SU-DHL-6 (cell line): ENCODE measurements around the gene FOXN3.

ENCODE experiments used
- EZH2phosphoT487 ChIP-seq: fragments of 200-600 bp; sonication (generic), shearing (Covaris generic); conservative IDR thresholded peaks from 2 replicates; pipeline ENCODE4 v1.6.1; 2018; ENCODE audit warnings: mild to moderate bottlenecking, antibody characterized with exemption, low read length, moderate library complexity, mixed read lengths
- TF ChIP-seq, protein P1 (sequence below): fragments of 200-600 bp; sonication (generic); IDR thresholded peaks from one replicate; pipeline ENCODE4 v1.5.1; 2017; ENCODE audit warnings: antibody characterized with exemption, mild to moderate bottlenecking, low read length, moderate library complexity; ENCODE audit not compliant: insufficient read depth, poor library complexity, severe bottlenecking

DNA sequence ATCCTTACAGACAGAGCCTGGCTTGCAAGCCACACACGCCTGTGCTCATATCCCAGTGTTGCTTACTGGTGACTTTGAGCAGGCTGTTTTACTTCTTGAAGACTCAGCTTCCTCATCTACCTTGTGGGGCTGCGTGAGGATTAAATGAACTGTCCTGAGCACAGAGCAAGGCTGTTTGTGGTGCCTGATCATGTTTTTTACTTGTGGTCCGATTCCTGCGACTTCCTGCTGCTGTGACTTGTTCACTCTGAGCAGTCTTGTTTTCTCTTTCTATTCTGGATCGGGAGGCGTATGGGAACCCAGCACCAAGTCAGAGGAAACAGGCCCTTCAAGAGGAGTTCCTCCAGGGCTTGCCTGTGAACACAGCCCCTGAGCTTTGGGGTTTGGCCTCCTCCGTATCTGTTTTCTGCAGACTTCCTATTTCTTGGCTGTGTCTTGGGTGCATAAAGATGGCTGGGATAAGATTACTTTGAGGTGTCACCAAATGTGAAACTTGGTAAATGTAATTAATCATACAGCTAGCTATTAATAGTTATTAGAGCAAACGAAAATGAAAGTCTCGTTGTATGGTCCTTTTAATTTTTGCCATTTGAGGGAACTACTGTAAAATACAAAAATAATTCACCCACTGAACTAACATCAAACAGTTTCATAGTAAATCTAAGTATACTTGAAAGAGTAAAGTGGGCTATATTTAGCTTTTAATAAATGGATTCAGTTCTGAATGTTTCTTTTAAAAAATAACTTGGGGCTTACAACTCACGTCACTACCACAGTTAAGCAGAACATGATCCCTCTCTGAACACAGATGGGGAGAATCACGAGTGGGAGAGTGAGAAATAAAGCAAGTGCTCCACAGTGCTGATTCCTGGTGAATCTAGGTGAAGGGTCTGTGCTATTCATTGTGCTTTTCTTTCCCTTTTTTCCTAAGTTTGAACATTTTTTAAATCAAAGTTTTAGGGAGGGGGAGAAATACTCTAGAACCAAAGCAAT is 251.5 kb downstream of the FOXN3 start:
- TF ChIP-seq, protein P1, sequence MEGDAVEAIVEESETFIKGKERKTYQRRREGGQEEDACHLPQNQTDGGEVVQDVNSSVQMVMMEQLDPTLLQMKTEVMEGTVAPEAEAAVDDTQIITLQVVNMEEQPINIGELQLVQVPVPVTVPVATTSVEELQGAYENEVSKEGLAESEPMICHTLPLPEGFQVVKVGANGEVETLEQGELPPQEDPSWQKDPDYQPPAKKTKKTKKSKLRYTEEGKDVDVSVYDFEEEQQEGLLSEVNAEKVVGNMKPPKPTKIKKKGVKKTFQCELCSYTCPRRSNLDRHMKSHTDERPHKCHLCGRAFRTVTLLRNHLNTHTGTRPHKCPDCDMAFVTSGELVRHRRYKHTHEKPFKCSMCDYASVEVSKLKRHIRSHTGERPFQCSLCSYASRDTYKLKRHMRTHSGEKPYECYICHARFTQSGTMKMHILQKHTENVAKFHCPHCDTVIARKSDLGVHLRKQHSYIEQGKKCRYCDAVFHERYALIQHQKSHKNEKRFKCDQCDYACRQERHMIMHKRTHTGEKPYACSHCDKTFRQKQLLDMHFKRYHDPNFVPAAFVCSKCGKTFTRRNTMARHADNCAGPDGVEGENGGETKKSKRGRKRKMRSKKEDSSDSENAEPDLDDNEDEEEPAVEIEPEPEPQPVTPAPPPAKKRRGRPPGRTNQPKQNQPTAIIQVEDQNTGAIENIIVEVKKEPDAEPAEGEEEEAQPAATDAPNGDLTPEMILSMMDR = no peak
- TF ChIP-seq EZH2phosphoT487 = no peak
